A172 (cell line): ENCODE measurements around the gene BABAM1. TPM values are rescaled to one million over a fixed set of nuclear protein-coding genes. Genes with fewer than 3 reads are reported as not detected.
"Not testable (repeated sequence)": the region's sequence is repeated elsewhere in the genome, so short reads cannot be mapped to it uniquely, and the experiment has no call there.

Source experiments
- DNase-seq: peaks from one replicate; pipeline ENCODE4 v3.0.0-alpha.2; 2015; ENCODE audit warnings: low spot score
- total RNA-seq: library from RNA; depleted of rRNA; stranded (reverse); fragments of >200 nt; shearing (Covaris generic); gene quantifications from 2 replicates; pipeline ENCODE4 v1.2.3, GENCODE V29; 2014

The BABAM1 gene
- total RNA-seq, 1 experiment from 2014 or later = 209 TPM

DNA sequence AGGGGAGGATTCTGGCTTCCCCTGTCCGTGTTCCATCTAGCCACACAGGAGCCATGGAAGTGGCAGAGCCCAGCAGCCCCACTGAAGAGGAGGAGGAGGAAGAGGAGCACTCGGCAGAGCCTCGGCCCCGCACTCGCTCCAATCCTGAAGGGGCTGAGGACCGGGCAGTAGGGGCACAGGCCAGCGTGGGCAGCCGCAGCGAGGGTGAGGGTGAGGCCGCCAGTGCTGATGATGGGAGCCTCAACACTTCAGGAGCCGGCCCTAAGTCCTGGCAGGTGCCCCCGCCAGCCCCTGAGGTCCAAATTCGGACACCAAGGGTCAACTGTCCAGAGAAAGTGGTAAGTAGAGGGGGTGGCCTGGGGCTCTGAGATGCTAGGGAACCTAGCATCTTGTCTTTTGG, 1.5 kb downstream of the BABAM1 start:
- DNase-seq = no peak

DNA sequence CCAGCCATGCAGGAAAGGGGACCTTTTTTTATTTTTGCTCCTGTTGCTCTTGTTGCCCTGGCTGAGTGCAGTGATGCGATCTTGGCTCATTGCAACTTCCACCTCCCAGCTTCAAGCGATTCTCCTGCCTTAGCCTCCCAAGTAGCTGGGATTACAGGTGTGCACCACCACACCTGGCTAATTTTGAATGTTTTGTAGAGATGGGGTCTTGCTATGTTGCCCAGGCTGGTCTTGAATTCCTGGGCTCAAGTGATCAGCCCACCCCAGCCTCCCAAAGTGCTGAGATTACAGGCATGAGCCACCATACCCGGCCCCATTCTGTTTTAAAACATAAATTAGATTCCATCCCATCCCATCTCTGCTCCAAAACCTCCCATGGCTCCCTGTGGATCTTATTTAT, 7.6 kb downstream of the BABAM1 start:
- not testable (repeated sequence) for DNase-seq

DNA sequence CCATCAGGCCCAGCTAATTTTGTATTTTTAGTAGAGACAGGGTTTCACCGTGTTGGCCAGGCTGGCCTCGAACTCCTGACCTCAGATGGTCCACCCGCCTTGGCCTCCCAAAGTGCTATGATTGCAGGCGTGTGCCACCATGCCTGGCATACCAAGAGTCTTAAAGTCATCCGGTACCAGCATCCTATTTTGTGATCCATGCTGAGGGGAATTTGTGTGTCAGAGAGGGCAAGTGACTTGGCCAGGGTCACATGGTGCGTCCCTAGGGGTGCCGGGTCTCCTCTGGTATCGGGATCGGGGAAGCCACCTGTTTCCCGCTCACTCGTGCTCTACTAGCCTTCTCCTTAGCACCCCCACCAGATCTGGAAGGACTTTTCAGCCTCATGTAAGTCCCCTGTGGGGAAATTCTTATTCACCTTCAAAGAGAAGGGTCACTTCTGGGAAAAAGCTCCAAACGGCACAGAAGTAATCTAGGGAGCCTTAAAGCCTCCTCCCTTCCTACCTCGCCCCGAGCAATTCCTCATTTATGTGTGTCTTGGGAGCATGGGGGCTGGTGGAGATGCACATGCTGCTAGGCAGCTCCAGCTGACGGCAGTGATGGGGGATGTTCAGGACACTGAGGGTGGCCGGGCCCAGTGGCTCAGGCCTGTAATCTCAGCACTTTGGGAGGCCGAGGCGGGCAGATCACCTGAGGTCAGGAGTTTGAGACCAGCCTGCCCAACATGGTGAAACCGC, 8.4 kb downstream of the BABAM1 start:
- DNase-seq = no peak

DNA sequence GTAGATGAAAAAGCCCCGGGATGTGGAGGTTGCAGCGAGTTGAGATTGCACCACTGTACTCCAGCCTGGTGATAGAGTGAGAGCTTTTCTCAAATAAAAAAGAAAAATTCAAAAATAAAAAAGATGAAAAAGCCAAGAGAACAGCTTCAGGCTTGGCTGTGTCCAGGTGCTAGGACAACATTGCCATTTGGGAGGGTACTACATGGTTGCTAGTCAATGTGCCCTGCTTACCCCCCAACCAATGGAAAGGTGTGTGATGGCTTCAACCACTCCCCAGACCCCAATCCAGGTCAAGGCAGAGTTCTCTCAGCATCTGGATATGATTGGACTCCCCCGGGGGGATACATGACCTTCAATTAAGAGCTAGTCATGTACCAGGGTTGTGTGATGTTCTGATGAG, 12.2 kb downstream of the BABAM1 start:
- no peak for DNase-seq

DNA sequence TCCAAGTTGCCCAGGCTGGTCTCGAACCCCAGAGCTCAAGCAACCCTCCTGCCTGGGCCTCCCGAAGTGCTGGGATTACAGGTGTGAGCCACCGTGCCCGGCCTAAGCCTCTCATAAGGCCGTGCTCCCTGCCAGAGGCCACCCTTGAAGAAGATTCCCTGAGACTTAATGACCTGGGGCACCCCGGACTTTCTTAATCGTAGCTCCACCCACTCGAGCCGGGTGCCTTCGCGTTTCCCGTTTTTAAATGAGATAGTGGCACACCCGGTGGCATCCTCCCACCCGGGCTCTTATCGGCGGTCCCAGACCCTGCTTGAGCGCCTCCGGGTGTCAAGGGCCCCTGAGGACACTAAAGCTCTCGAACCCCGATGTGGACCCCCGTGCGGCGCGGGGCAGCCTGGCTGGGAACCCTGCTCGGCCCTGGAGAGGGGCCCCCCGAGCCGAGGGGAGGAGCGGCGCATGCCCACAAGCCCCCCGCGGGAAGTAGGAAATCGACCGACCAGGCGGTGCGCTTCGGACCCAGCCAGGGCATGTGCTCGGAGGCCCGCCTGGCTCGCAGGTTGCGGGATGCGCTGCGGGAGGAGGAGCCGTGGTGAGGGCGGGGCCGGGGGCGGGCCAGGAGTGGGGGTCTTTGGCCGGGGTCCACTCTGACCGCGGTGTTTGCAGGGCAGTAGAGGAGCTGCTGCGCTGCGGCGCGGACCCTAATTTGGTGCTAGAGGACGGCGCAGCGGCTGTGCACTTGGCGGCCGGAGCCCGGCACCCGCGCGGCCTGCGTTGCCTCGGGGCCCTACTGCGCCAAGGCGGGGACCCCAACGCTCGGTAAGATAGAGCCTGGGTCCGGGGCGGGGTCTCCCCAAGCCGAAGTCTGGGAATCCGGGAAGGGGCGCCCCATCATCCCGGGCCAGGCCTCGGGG, 14.4 kb downstream of the BABAM1 start, which contains the start of gene ANKLE1:
TSS of gene ANKLE1 (plus strand) at position 511 of the 914 bp plus-strand sequence. CDS start at position 531, 20 bp downstream.
- DNase-seq = no peak

DNA sequence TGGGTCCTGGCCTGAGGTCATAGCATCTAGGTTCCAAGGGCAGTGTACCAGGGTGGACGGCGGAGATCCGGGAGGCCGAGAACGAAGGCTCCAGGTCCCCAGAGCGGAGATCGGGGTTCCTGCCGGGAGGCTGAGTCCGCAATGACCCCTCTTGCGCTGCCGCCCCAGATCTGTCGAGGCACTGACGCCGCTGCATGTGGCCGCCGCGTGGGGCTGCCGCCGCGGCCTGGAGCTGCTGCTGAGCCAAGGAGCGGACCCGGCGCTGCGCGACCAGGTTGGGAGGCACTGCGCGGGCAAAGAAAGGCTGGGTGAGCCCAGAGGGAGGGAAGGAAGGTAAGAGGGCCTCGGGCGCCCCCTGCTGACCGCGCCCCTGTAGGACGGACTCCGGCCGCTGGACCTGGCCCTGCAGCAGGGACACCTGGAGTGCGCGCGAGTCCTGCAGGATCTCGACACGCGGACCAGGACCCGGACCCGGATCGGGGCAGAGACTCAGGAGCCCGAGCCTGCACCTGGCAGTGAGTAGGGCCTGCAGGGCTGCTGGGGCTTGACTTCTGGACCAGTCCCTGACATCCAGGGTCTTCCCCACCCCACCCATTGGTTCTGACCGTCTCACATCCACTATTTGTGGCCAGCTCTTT, 15.4 kb downstream of the BABAM1 start:
- DNase-seq = peak; percentile 80

DNA sequence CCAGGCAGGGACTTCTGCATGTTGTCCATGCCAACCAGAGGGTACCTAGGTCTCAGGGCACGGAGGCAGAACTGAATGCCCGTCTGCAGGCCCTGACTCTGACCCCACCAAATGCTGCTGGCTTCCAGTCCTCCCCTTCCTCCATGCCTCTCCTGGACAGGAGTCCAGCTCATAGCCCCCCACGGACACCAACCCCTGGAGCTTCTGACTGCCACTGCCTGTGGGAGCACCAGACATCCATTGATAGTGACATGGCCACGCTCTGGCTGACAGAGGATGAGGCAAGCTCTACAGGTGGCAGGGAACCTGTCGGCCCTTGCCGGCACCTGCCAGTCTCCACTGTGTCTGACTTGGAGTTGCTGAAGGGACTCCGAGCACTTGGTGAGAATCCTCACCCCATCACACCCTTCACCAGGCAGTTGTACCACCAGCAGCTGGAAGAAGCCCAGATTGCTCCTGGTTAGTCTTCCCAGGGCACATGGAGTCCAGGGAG, 16.3 kb downstream of the BABAM1 start:
- no peak for DNase-seq

DNA sequence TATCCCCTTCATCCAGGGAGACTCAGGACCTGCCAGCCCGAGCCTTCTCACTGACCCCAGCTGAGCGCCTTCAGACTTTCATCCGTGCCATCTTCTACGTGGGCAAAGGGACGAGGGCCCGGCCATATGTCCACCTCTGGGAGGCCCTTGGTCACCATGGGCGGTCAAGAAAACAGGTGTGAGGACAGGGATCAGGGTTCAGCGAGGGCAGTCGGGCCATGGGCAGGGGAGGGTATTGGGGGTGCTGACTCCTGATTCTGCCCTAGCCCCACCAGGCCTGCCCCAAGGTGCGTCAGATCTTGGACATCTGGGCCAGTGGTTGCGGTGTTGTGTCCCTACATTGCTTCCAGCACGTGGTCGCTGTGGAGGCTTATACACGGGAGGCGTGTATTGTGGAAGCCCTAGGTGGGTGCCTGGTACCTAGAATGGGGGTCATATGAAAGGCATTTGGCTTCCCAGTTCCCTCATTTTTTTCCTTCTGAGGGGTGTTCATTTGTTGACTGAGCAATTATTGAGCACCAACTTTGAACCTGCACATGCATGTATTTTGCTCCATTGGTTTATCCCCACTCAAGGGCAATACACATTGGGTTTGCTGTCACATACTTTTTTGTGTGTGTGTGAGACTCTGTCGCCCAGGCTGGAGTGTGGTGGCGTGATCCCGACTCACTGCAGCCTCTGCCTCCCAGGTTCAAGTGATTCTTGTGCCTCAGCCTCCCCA, 18.3 kb downstream of the BABAM1 start:
- DNase-seq = no peak

DNA sequence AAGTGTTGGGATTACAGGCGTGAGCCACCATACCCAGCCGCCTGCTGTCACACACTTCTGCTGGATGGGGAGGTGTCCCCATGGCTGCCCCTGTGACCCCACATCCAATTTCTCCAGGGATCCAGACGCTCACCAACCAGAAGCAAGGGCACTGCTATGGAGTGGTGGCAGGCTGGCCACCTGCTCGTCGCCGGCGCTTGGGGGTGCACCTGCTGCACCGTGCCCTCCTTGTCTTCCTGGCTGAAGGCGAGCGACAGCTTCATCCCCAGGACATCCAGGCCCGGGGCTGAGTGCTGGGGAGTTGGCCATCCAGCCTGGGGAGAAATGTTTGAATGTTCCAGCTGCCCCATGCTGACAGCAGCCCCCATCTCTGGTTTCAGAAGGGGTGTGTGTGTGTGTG, 19.0 kb downstream of the BABAM1 start:
- no peak for DNase-seq

DNA sequence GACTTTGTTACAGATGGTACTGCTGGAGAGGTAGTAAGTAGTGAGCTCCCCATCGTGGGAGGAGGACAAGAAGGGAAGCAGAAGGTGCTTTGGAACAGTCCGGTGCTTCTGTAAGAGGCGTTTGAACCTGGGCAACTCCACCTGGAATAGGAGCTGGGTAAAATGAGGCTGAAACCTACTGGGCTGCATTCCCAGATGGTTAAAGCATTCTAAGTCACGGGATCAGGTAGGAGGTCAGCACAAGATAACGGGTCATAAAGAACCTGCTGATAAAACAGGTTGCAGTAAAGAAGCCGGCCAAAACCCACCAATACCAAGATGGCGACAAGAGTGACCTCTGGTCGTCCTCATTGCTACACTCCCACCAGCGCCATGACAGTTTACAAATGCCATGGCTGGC, 19.5 kb downstream of the BABAM1 start:
- no peak for DNase-seq

DNA sequence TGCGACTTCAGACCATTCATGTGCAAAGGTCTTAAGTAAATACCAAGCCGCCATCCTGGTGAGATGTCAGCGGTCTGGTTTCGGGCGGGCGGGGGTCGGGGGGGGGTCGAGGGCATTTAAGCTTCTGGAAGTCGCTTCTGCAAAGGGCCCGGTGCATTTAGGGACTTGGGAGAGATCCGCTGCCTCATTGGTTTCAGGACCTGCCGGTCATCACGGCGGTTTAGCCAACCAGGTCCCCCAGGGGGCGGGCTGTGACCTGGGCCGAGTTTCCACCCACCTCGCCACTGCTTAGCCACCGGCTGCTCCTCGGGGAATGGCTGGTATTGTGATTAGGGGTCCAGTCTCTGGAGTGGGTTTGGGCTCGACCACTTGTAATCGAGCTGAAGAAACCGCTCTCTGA, 22.2 kb downstream of the BABAM1 start:
- peak; percentile 14 for DNase-seq

DNA sequence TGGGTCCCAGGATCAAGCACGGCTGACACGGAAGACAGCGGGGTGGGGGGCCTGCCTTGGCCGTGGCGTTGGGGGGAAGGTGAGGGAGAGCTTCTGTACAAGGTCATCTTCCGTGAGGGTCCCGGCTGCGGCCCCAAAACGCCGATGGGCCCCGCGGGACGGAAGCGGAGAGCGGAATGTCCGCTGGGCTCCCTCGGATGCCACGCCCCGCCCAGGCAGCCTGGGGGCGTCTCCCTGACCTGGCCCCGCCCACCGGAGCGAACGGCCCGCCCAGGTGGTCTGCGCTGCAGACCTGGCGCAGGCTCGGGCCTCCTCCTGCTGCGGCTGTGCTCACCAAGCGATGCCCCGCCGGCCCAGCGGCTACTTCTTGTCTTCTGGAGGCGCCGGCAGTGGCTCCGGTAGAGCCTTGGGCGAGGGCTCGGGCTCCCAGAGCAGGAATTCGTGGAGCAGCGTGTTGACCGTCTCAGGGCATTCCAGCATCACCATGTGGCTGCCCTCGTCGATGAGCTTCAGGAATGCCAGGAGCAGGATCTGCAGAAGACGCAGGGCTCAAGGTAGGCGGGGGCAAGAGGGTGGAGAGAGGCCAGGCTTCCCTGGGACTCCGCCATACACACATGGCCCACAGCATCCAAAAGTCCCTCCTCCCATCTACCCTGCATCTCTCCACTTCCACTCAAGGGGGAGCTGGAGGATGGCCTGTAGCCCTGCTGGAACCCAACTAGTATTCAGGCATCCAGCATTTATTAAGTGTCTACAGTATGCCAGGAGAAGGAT, 25.2 kb downstream of the BABAM1 start:
- peak; percentile 87 for DNase-seq

DNA sequence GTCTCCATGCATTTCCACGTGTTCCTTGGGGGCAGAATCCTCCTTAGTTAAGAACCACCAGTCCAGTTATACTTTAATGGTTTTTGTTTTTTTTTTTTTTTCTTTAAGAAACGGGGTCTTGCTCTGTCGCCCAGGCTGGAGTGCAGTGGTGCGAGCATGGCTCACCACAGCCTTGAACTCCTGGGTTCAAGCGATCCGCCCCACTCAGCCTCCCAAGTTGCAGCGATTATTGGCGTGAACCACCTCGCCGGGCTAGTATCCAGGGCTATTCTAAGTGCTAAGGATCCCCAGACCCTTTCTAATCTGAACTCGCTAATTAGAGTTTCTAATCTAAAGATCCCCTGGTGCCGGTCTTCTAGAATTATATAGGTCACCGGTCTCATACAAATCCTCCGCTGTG, 26.4 kb downstream of the BABAM1 start:
- DNase-seq = no peak

DNA sequence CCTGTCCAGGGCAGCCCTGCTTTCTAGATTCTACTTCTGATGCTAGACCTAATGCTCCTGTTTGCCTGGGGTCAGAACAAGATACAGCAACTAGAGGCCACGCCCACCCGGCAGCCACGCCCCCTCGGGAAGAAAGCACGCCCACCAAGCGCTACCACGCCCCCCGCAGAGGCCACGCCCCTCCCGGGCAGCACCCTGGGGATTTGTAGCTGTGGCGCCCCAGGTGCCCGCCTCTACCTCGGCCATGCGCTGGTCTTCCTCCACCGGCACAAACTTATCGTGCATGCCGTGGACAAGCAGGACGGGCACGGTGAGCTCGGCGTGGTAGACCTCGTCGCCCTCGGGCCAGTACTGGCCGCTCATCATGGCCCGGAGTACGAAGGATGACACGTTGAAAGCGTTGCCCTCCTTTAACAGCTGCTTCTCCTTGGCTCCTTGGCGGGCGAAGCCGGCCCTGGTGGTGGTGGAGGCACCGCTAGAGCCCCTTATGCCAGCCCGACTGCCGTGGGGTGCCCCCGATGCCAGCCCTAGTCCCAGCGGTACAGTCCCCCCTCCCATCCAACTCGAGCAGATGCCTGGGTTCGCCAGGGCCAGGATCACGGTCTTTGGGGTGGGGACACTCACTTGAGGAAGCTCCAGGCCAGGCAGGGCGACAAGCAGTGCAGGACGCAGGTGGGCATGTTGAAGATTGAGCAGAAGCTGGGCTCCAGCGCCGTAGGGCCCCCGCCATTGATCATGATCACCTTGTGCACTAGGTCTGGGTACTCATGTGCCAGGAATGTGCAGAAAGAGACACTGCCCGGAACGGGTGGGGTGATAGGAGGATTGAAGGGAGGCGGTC, 27.0 kb downstream of the BABAM1 start:
- no peak for DNase-seq

DNA sequence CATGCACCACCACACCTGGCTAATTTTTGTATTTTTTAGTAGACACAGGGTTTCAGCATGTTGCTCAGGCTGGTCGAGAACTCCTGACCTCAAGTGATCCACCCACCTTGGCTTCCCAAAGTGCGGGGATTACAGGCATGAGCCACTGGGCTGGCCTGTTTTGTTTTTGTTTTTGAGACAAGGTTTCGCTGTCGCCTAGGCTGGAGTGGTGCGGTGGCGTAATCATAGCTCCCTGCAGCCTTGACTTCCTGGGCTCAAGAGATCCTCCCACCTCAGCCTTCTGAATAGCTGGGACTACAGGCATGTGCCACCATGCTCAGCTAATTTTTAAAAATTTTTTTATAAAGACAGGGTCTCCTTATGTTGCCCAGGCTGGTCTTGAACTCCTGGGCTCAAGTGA, 28.3 kb downstream of the BABAM1 start:
- DNase-seq = not testable (repeated sequence)

DNA sequence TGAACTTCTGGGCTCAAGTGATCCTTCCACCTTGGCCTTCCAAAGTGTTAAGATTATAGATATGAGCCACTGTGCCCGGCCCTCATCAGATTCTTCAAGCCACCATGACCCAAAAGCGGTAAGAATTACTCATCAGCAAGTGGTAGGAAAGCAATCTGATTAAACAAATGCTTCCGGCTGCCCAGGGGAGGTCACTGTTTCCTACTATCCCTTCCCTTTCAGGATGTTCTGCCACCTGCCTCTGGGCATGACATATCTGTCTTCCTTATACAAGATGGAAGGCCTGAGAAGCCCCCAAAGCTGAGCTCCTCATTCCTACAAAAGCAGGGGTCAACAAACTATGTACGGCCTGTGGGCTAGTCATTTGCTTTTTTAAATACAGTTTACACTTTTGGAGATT, 29.0 kb downstream of the BABAM1 start:
- DNase-seq = peak; percentile 93

DNA sequence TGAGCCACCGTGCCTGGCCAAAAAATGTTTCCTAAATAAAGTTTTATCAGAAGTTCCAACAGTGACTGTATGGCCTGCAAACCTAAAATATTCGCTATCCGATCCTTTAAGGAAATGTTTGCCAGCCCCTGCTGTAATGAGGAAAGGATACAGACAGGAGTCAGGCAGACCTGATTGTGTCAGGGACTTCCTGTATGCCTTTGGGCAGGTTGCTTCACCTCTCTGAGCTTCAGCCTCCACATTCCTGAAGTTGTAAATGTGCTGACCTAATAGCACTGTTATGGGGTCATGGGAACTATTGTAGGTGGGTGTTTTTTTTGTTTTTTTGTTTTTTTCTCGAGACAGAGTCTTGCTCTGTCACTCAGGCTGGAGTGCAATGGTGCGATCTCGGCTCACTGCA, 29.7 kb downstream of the BABAM1 start:
- DNase-seq = no peak

DNA sequence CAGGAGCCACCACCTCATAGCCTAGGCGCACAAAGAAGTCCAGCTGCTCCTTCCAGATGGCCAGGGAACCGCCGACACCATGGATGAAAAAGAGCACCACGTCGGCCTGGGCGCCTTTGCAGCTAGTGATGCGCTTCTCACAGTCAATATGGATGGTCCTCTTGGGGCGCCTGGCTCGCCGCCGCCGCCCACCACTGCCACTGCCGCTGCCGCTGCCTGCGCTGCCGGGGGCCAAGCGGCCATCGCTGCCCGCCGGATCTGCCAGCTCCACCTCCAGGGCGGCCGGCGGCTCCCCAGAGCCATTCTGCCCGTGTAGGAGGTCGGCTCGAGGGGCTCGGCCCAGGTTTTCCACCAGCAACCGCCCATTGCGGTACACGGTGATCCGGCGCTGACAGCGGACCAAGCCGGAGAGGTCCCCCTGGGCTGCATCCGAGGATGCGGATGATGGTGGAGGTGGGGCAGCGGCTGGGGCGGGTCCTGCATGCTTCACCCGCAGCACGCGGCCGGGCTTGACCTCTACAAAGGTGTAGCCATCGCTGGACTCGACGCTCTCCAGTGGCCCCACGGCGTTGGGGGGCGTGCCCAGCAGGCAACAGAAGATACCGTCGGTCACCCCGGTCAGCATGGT, 33.9 kb downstream of the BABAM1 start:
- DNase-seq = no peak

DNA sequence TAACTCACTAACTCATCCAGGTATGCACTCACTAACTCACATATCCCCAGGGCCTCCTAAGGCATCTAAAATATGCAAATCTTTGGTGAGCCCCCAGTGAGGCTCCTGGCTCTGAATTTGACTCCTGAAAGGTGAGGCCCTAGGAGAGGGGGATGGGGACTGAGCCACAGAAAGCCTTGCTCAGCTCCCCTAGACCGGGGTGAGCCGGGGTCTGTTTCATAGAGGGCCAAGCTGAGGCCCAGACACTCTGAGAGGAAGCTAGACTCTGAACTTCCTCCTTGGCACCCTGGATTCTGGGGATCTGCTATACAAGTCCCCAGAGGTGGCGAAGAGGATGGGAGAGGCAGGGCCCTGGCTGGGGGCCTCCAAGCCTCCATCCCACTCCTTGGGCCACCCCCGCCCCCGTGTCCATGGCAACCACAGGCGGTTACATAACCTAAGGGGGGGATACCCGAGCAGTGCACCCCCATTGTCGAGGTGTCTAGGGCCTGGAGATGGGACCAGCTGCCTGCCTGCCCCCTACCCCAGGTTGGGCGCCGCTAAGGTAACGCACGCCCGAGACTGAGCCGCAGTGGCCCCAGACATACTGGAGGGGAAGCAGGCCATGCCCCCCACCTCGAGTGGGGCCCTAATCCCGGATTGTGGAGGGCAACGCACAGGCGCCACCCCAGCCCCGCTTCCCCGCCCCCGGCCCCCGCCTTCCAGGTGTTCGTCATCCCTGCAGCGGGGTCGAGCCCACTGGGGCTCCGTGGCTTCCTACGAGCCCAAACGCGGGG, 35.3 kb downstream of the BABAM1 start:
- no peak for DNase-seq
